Skin epidermis (tissue), 12 donors: ENCODE measurements around the gene TTLL11.

Source experiments
- H3K27ac ChIP-seq, 21 experiments: fragments of 200-600 bp; sonication (generic) in 11 of 21; one replicate each; pipeline ENCODE4 v1.5.0; 2020; ENCODE audit warnings: mild to moderate bottlenecking in 3 of 21, inconsistent platforms in 2 of 21, moderate library complexity in 2 of 21
- H3K4me3 ChIP-seq, 7 experiments: fragments of 200-600 bp; sonication (generic) in 2 of 7; one replicate each; pipeline ENCODE4 v1.5.0; 2020; ENCODE audit warnings: inconsistent platforms in 2 of 7, mild to moderate bottlenecking in 2 of 7, moderate library complexity in 1 of 7

The TTLL11 gene

DNA sequence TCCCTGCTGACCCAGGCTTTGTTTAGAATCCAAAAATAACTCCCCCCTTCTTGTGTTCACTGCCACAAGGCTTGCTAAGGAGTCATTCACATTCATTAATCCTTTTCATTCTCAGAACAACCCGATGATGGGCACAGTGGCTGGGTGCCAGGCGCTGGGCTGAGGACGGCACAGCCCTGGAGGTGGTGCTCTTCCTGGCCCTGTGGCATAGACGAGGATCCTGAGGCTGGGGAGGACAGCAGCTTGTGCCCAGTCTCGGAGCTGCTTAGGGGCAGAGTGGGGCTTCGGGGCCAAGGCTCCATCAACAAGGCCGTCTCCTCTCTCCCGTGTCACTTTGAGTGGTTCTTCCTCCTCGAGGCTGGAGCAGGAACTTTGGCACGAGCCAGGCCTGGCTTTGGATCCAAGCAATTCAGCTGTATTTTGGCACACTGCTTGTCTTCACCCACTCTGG lies 166.7 kb downstream of the TTLL11 start:
- H3K4me3 ChIP-seq: no peak overlapping the region
- H3K27ac ChIP-seq: no peak overlapping the region

DNA sequence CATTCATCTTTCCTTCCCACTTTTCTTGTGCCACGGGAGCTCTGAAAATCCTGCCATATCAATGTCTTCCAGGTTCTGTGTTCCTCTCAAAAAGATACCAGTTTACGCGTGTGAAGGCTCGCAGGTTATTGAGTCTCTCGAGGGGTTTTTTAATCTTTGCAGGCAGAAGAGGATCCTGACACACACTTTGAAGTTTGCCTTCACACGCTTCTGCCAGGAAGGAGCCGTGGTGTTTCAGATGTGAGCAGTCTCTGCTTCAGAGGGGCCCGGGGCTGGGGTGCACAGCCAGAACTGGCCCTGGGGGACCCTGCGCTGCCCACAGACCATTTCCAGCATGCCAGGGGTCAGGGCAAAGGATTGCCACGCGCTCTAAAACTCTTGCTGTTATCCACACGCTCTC lies 167.2 kb downstream of the TTLL11 start:
- Histone ChIP-seq H3K27ac (no peak overlapping the region), H3K4me3 (no peak overlapping the region)

DNA sequence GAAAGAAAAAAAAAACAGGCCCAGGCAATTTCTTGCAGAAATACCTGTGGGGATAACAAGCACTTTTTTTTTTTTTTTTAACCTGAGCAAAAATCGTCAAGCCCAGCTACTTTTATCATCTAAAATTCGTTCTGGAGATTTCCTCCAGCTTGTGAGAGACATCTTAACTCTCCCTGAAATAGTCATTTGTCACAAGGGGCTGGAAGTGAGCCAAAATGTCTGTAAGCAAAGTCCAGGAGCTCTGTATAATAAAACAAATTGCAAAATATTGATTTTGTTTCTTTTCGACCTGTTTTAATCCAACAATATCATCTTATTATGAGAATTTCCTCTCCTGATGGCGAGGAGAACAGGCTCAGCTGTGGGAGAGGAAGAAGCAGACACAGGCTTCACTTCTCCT lies 168.4 kb downstream of the TTLL11 start:
- H3K27ac ChIP-seq: no peak overlapping the region
- H3K4me3 ChIP-seq: no peak overlapping the region

DNA sequence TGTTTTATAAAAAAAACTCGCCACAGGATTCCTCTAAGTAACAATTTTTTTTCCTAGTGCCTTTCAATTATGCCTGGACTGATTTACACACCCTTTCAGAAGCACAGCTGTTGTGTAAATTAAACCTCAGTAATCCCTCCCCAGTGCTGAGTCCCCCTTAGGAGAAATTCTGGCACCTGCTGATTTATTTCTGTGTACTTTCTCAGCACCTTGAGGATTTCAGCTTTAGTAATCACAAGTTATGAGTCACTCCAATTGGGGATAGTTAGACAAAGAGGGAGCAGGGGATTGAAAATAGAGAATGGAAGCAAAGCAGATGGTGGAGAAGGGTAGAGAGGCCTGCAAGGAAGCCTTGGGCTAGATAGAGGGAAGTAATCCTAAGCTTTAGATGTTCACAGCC lies 171.7 kb downstream of the TTLL11 start:
- Histone ChIP-seq H3K4me3 (no peak overlapping the region), H3K27ac (no peak overlapping the region)

DNA sequence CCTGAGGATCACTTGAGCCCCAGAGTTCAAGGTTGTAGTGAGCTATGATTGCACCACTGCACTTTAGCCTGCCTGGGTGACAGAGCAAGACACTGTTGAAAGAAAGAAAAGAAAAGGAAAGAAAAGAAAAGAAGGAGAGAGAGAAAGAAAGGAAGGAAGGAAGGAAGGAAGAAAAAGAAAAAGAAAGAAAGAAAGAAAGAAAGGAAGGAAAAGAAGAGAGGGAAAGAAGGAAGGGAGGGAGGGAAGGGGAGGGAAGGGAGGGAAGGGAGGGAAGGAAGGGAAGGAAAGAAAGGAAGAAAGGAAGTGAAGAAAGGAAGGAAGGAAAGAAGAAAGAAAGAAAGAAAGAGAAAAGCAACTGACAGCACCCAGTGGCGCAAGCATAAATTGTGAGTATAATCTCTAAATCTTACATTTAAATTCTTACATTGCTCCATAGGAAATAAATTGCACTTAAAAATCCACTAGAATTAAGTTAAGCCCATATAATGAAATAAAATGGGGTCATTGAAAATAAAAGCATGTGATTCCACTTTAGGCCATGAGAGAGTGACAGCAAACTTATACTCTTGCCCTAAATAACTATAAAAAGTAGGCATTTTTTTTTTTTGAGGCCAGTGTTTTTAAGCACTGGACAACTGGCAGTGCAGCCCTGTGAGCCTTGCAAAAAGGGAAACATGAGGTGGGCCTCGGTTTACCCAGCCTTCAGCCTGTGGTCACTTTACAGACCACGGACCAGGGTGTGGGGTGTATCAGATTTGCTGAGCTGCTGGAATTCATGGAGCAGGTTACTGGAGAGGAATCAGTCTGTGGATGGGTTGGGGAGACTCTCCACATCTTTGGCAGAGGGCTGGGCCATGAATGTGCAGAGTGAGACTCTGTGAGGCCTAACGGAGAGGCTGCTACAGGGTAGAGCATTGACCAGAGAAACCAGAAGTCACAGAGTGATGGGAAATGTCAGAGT lies 175.5 kb downstream of the TTLL11 start:
- Histone ChIP-seq H3K27ac (no peak overlapping the region), H3K4me3 (no peak overlapping the region)

DNA sequence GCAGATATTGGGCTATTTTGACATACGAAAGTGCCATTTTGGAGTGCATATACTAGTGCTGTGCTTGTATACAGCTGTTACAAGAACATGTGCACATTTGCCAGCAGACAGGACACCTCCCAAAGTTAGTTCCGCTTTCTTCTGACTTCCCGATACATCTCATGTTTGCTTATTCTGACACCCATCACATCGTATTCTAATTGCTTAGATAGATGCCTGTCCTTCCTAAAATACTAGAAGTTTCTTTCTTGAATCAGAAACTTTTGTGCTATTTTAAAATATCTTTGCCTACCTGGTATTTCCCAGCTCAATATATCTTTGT lies 177.8 kb downstream of the TTLL11 start:
- H3K4me3 ChIP-seq: no peak overlapping the region
- no peak overlapping the region for H3K27ac ChIP-seq

DNA sequence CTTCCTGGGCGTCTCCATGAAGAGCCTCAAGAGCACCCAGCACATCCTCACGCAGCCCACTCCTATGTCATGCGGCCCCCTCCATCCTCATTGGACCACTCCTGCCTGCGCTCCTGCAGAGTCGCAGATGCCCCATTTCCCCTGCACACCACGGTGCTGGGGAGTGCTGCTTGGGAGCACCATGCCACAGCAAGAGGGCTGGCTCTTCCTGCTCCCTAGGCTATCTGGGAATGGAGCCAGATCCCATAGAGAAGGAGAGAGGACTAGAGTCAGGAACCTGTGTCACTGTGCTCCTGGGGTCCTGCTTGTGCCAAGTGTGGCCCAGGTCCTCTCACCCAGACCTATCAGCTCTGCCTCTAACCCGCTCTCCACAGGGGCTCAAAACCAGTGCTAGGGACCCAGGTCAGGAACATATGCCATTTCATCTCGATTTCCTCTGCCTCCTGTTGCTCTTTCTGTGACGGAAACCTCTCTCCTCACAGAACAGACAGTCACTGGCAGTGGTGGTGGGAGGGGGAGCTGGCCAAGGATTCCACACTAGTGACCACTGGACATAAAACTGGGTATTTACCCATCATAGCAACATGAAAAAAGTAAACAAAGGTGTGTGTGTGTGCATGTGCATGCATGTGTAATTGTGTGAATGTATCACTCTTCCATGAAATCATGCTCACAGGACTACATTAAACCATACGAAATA lies 178.4 kb downstream of the TTLL11 start:
- Histone ChIP-seq H3K27ac (no peak overlapping the region), H3K4me3 (no peak overlapping the region)

DNA sequence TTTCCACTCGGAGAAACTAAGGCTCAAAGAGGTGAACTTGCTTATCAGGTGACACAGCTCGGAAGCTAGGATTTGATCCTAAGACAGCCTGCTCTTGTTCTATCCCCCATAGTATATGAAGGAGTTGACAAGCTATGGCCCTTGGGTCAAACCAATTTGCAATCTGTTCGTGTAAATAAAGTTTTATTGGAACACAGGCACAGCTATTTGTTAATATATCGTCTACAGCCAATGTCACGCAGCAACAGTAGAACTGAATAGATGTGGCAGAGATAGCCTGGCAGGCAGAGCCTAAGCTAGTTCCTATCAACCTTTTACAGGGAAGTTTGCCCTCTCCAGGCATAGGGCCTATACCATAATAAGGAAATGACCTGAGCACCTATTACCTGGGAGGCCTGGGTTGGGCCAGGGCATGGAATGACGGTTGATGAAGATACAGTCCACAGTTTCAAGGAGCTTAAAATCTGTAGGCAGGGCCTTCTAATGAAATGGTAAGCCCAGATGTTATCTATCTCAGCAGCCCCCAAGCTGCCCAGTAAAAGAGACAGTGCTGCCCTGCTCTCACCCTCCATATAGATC lies 179.0 kb downstream of the TTLL11 start:
- no peak overlapping the region for H3K27ac ChIP-seq

DNA sequence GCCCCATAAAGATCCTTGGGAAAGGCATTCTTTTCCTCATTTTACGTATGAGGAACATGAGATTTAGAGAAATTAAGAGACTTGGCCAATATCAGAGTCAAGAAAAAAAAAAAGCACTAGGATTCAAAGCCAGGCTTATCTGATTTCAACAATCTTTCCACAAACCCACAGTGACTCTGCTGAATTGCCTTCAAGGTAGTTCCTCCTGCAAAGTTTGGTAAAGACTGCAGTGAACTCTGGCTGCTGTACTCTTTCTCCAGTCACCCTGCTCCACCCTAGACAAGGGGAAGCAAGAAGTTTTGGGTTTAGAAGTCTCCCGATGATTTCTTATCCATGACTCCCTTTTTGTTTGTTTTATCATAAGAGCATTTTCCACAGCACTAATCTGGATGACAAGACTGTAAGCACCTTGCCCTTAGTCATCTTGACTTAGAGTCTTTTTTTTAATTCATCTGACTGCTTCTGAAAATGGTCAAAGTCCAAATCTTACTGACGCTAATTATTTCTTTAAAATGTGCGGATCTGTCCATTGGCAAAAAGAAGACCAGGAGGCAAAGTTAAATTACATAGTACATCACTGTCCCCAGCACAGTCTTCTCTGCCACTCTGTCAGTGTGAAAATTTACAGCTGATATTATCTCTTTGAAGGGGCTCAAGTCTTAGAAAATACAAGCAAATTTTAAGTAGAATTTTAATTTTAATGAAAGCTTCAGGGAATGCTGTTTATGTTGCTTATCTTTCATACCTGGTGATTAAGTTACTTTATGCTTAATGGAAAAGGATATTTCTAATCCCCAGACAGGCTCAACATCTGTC lies 180.1 kb downstream of the TTLL11 start:
- no peak overlapping the region for H3K27ac ChIP-seq
- no peak overlapping the region for H3K4me3 ChIP-seq

More for the DNA sequence above, 179.0 kb downstream of the TTLL11 start:
- H3K4me3 ChIP-seq: no peak overlapping the region

DNA sequence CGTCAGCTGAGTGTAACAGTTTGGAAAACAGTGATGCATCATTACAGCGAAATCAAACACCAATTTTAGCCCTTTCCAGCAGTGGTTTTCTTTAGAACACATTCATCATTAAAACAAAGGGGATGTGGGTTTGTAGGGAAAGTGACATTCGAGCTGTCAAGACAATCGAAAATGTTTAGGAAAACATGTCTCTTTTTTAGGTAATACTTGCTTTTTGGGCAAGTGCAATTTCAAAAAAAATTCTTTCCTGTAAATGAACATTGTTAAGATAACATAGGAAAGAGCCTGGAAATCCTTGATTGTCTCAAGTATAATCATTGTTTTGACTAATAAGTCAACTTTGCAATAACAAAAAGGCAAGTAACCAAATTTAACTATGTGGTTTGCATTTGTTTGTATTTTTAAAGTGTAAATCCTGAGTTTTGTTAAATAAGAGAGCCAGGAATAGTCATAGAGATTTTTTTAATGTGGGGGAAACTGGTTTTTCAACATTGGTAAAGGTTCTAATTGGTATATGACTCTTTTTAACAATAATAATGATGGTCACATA lies 182.5 kb downstream of the TTLL11 start:
- Histone ChIP-seq H3K4me3 (no peak overlapping the region), H3K27ac (no peak overlapping the region)

DNA sequence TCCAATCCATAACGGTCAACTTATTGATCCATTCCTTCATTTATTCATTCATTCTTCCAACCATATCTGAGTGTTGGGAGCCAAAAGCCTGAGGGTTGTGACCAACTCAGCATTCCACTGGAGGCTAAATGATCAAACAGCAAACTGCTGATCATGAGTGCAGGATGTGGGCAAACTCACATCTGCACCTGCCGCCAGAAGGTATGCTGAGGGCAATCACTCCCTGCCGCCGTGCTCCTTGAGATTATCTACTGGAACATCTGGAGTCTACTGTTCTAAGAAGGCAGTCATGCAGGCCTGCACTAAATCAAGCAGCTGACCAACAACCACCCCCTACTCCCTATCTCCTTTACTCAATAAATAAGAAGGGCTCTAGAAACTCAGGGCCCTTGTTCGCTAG lies 184.0 kb downstream of the TTLL11 start:
- H3K4me3 ChIP-seq: no peak overlapping the region
- no peak overlapping the region for H3K27ac ChIP-seq

DNA sequence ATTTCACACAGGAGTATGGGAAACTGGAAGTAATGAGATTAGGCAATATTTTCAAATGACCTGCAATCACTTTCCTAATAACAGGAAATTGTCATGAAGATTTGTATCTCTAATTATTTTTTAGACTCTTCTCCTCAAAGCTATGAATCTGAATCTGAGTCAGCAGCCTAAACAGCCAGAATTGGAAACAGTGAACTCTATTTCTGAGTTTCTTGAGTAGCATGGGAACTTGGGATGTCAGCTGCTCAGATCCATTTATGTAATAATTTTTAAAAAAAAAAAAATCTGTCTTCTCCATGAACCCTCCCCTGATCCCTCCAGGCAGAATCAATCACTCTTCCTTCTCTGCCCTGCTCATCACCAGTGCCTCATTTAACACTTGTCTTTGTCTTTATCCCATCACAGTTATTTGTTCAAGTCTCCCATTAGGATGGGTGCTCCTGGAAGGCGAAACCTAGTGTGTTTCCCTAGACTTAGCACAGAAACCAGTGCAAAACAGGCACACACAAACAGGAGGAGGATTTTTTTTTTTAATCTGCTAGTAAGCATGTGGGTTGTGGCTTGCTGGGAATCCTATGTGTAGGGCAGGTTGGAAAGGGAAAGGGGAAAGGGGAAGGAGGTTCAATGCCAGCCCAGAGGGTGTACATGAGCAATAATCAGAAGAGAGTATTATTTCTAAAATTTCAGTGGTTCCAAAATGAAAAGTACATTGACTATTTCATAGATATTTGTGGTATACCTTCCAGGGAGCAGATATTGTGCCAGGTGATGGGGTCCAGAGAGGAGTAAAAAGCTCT lies 186.8 kb downstream of the TTLL11 start:
- Histone ChIP-seq H3K4me3 (no peak overlapping the region), H3K27ac (peak overlapping the region in 8 of 21 experiments; percentile 5 to 64 (median 20))

DNA sequence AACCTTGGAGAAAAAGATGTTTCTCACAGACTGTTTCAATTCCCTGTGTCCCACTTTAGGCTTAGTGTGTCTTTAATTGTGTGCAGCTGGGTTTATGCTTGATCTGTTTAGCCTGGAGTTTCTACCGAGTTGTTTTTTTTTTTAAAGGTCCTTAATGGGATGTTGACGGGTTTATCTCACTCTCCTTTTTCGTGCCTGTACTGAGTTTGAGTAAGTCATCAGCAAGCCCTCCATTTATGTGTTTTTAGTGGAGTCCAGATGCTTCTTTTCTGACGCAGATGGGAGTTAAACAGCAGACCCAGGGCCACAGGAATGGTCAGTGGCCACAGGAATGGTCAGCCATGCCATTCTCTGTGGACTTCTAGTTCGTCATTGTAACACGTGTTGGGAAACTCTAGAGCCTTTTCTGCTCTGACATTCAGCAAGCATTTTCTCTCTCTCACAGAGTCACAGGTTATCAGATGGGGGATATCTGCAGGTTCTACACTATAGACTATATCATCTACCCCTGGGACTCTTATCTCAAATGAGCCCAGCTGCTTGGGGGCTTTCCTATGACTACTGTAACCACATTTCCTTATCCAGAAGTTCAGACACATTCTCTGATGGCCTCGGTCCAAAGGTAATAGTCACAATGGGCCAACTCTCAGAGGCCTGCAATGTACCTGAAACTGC lies 190.5 kb downstream of the TTLL11 start:
- peak overlapping the region in 12 of 21 experiments; percentile 5 to 79 (median 46) for H3K27ac ChIP-seq
- H3K4me3 ChIP-seq: no peak overlapping the region

DNA sequence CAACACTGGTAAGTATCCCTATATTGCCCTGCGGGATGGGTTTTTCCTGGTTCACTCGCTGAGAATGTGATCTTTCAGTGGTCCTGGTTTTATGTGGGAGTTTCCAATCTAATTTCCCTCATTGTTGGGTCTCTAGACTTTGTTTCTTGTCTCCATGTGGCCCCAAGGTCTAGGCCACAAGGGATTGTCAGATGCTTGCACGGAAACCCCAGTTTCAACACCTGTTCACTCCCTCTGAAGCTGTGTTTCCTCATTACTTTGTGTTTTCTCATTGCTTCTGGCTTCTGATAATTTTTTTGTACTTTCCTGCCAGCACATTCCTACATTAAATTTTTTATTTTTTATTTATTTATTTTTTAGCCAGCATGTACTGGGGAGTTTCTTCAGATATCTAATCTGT lies 191.5 kb downstream of the TTLL11 start:
- Histone ChIP-seq H3K4me3 (no peak overlapping the region), H3K27ac (peak overlapping the region in 2 of 21 experiments; percentile 15 to 79)

DNA sequence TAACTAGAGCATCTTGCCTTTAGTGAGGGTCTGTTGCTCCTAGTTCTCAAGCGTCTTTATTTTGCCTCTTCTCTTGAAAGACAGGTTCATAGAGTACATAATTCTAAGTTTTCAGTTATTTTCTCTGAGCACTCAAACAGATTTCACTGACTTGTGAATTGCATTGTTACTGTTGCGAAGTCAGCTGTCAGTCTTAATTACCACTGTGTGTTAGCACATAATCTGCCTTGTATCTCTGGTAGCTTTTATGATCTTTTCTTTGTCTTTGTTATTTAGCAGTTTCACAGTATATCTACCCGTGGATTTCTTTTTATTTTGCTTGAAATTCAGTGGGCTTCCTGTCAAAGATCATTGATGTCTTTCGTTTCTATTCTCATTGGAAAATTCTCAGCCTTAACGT lies 192.9 kb downstream of the TTLL11 start:
- H3K4me3 ChIP-seq: no peak overlapping the region
- H3K27ac ChIP-seq: no peak overlapping the region

DNA sequence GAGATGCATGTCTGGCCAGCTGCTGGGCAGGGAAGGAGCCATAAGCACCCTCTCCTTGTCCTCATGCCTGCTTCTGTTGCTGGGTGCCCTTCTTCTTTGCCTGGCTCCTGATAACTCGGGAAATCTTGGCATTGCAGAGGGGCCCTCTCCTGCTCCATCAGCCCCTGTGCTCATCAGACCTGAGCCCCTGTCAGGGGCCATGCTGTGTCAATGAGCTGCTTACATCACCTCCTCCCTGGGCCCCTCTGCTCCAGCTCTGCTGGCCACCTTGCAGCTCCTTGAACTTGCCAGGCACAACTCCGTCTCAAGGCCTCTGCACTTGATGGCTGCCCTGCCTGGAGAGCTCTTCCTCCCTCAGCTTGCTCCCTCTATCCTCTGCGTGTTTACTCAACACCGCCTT lies 194.3 kb downstream of the TTLL11 start:
- H3K4me3 ChIP-seq: no peak overlapping the region
- H3K27ac ChIP-seq: no peak overlapping the region

DNA sequence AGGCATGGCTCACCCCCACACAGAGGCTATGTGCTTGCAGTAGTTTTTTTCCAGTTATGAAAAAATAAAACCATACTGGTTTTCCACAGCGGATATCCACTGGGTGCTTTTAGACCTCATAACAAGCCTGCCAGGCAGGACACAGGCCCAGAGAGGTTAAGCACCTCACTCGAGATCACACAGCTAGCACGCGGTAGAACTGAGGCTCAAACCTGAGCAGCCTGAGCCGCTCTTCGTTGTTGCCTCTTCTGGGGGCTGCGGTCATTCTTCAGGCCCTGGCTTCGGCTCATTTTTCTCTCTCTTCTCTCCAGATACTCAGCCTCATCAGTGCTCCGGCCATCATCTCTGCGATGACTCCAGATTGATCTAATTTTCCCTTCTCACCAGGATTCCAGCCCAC lies 196.0 kb downstream of the TTLL11 start:
- H3K4me3 ChIP-seq: no peak overlapping the region
- H3K27ac ChIP-seq: no peak overlapping the region

DNA sequence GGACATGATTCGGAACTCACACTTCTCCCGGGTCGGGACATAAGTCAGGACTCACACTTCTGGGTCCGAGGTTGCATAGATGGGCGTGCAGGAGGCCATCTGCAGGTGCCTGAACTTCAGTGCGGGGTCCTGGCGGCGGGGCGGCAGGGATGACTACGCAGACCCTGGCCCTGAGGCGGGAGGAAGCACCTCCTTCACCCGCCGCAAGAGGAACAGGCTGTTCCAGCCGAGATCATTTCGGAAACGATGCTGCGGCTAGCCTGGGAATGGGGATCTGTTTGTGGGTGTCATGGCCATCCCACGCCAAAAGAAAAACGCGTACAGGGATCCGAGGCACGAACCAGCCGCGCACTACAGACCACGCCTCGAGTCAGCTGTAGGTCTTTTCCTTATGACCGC lies 196.6 kb downstream of the TTLL11 start:
- Histone ChIP-seq H3K4me3 (no peak overlapping the region), H3K27ac (no peak overlapping the region)
